ENCODE measurements around the gene C16orf92. TPM values are rescaled to one million over a fixed set of nuclear protein-coding genes. Genes with fewer than 3 reads are reported as not detected.

C16orf92 gene
- total RNA-seq, 1 experiment from 2014 or later, result not detected

- Histone ChIP-seq H3K4me1 (ENCODE audit: insufficient read depth, low read length, poor library complexity, severe bottlenecking) (peaks cover 16% of the 10 kb centered on the region), H3K36me3 (ENCODE audit: insufficient read depth, low read length, poor library complexity, severe bottlenecking) (peaks cover 47% of the 10 kb centered on the region), H3K27ac (ENCODE audit: low read depth, low read length, poor library complexity, severe bottlenecking) (no peak overlapping the region), H3K4me3 (ENCODE audit: low read depth, low read length, poor library complexity, severe bottlenecking) (no peak overlapping the region), H3K9me3 (ENCODE audit: low read depth, low read length, poor library complexity, severe bottlenecking) (no peaks in the 10 kb centered on the region), H3K27me3 (replicated peaks; ENCODE audit: insufficient read depth, low read depth, low read length, poor library complexity) (no peaks in the 10 kb centered on the region)
- TF ChIP-seq CTCF (conservative IDR thresholded peaks at IDR 0.05; ENCODE audit: low read depth, low read length) (no peak), EZH2 (IDR thresholded peaks at IDR 0.05; ENCODE audit: borderline replicate concordance, low read depth, low read length, poor library complexity, severe bottlenecking) (no peak)
- no peak for DNase-seq (ENCODE audit: low spot score)
- no TSS peak for BruUV-seq (replicated peaks)
- ChIA-PET POLR2A (ENCODE audit: low non-redundant PET) (no interaction called here), CTCF (no interaction called here)
- intact Hi-C loops (cut with micrococcal nuclease; ENCODE audit: unreplicated experiment), result no loop called here
Measured at GRCh38 chr16:29992344-29992967, 30.5 kb upstream of the C16orf92 start.

- DNase-seq (ENCODE audit: low spot score), result no peak
- H3K9me3 ChIP-seq (ENCODE audit: low read depth, low read length, poor library complexity, severe bottlenecking), result no peaks in the 10 kb centered on the region
- TF ChIP-seq CTCF (conservative IDR thresholded peaks at IDR 0.05; ENCODE audit: low read depth, low read length), result no peak
- no peak for TF ChIP-seq EZH2 (IDR thresholded peaks at IDR 0.05; ENCODE audit: borderline replicate concordance, low read depth, low read length, poor library complexity, severe bottlenecking)
- H3K27ac ChIP-seq (ENCODE audit: low read depth, low read length, poor library complexity, severe bottlenecking), result peak overlapping the region; percentile 91
- no TSS peak for BruUV-seq (replicated peaks)
- no peak overlapping the region for H3K4me3 ChIP-seq (ENCODE audit: low read depth, low read length, poor library complexity, severe bottlenecking)
- peaks cover 16% of the 10 kb centered on the region for H3K4me1 ChIP-seq (ENCODE audit: insufficient read depth, low read length, poor library complexity, severe bottlenecking)
- intact Hi-C loops (cut with micrococcal nuclease; ENCODE audit: unreplicated experiment), result no loop called here
- ChIA-PET POLR2A (ENCODE audit: low non-redundant PET) (no interaction called here), CTCF (interaction anchor here (0.6 kb wide), 2 partner anchors 28 to 158 kb away, joined by 3 read pairs; no protein-coding TSS in a partner anchor)
- peaks cover 46% of the 10 kb centered on the region for H3K36me3 ChIP-seq (ENCODE audit: insufficient read depth, low read length, poor library complexity, severe bottlenecking)
- no peaks in the 10 kb centered on the region for H3K27me3 ChIP-seq (replicated peaks; ENCODE audit: insufficient read depth, low read depth, low read length, poor library complexity)
Measured at GRCh38 chr16:29993191-29993902, 29.7 kb upstream of the C16orf92 start.

- H3K27ac ChIP-seq (ENCODE audit: low read depth, low read length, poor library complexity, severe bottlenecking), result peak overlapping the region; percentile 91
- H3K9me3 ChIP-seq (ENCODE audit: low read depth, low read length, poor library complexity, severe bottlenecking), result no peaks in the 10 kb centered on the region
- peaks cover 16% of the 10 kb centered on the region for H3K4me1 ChIP-seq (ENCODE audit: insufficient read depth, low read length, poor library complexity, severe bottlenecking)
- H3K27me3 ChIP-seq (replicated peaks; ENCODE audit: insufficient read depth, low read depth, low read length, poor library complexity), result no peaks in the 10 kb centered on the region
- H3K4me3 ChIP-seq (ENCODE audit: low read depth, low read length, poor library complexity, severe bottlenecking), result peak overlapping the region; percentile 66
- ChIA-PET POLR2A (ENCODE audit: low non-redundant PET) (no interaction called here), CTCF (interaction anchor here (0.6 kb wide), 1 partner anchor 29 kb away, joined by 3 read pairs; no protein-coding TSS in a partner anchor)
- BruUV-seq (replicated peaks), result TSS peak; percentile 82
- no peak for DNase-seq (ENCODE audit: low spot score)
- TF ChIP-seq CTCF (conservative IDR thresholded peaks at IDR 0.05; ENCODE audit: low read depth, low read length), result no peak
- TF ChIP-seq EZH2 (IDR thresholded peaks at IDR 0.05; ENCODE audit: borderline replicate concordance, low read depth, low read length, poor library complexity, severe bottlenecking), result no peak
- intact Hi-C loops (cut with micrococcal nuclease; ENCODE audit: unreplicated experiment), result no loop called here
- peaks cover 45% of the 10 kb centered on the region for H3K36me3 ChIP-seq (ENCODE audit: insufficient read depth, low read length, poor library complexity, severe bottlenecking)
Measured at GRCh38 chr16:29993903-29994599, 28.9 kb upstream of the C16orf92 start.

Data from A673 (cell line).